GM19468 (cell line): ENCODE results near the gene C22orf31.
"Not testable (repeated sequence)": the region's sequence is repeated elsewhere in the genome, so short reads cannot be mapped to it uniquely, and the experiment has no call there.

Experiments used
- ATAC-seq: cut with Tn5 transposase; IDR thresholded peaks from one replicate; pipeline ENCODE4 v1.9.1; 2021; ENCODE audit warnings: mild to moderate bottlenecking, moderate library complexity, moderate number of reproducible peaks; ENCODE audit not compliant: unreplicated experiment; ENCODE audit errors: extremely low read depth

Gene C22orf31

GRCh38 chr22:29061773-29062172, at the start of gene C22orf31:
C22orf31 (minus strand) TSS chr22:29061831; CDS start chr22:29061792, 39 bp downstream.
- ATAC-seq: no peak

- ATAC-seq: no peak
Measured at GRCh38 chr22:29110946-29111345, 49.3 kb upstream of the C22orf31 start.

DNA sequence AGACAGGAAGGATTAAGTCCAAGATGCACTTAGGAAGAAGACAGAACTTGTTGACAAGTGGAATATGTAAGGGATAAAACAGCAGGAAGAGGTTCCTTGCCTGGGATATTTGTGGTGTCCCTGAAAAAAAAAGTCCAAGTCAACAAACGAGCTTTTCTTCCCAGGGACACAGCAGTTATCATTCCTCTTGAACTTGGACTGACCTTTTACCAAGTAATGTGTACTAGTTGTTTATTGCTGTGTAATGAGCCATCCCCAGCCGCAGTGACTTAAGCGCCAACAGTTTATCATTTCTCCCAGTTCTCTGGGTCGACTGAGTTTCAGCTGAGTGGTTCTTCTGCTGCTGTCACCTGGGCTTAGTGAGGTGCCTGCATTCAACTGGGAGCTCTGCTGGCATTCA, 48.2 kb upstream of the C22orf31 start:
- no peak for ATAC-seq

DNA sequence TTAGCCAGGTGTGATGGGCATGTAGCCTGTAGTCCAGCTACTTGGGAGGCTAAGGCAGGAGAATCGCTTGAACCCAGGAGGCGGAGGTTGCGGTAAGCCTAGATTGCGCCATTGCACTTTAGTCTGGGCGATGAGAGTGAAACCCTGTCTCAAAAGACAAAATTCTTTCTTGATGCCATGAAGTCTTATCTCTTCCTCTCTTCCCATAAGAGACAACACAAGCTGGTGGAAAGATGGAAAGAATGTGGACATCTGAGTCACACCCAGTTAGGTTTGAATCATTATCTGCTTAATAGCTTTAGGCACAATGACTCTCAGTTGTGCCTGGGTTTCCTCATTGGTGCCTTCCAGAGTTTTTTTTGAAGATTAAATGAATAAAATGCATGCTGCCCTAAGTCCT, 46.5 kb upstream of the C22orf31 start:
- no peak for ATAC-seq

DNA sequence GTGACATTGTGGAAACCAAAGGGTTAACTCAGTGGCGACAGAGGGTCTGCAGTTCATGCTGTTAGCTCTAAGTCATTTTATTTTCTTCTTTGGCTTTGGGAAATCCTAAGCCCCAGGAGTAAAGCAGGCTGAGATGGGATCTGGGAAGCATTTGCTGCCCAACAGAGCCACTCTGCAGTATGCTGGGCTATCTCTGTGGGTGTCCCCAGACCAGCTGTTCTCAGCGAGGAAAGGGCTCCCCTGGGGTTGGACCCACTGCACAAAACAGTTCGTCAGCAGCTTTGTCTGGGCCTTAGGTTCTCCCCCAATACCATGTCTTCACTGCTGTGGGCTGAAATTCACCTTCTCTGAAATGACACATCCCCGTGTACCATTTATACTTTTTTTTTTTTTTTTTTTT, 45.2 kb upstream of the C22orf31 start:
- ATAC-seq: no peak

DNA sequence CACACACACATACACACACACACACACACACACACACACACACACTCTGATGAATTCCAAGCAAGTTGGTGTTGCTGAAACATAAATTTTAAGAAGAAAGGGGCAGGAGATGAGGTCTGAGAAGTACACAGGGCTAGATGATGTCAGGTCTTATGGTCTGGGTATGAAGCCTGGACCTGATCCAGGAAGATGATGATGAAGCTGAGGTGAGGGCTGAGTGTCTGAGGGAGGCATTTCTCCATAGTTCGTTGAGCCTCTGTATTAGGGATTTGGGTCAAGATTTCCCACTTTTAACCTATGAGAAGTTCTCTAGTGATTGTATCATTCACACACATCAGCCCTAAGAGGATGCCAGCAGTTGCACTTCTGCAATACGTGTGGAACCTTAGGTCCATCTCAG, 43.8 kb upstream of the C22orf31 start:
- ATAC-seq: no peak

GRCh38 chr22:29103121-29103520, 41.5 kb upstream of the C22orf31 start:
- no peak for ATAC-seq

- no peak for ATAC-seq
Measured at GRCh38 chr22:29102300-29102699, 40.7 kb upstream of the C22orf31 start.

GRCh38 chr22:29098296-29098695, 36.7 kb upstream of the C22orf31 start:
- ATAC-seq: no peak

DNA sequence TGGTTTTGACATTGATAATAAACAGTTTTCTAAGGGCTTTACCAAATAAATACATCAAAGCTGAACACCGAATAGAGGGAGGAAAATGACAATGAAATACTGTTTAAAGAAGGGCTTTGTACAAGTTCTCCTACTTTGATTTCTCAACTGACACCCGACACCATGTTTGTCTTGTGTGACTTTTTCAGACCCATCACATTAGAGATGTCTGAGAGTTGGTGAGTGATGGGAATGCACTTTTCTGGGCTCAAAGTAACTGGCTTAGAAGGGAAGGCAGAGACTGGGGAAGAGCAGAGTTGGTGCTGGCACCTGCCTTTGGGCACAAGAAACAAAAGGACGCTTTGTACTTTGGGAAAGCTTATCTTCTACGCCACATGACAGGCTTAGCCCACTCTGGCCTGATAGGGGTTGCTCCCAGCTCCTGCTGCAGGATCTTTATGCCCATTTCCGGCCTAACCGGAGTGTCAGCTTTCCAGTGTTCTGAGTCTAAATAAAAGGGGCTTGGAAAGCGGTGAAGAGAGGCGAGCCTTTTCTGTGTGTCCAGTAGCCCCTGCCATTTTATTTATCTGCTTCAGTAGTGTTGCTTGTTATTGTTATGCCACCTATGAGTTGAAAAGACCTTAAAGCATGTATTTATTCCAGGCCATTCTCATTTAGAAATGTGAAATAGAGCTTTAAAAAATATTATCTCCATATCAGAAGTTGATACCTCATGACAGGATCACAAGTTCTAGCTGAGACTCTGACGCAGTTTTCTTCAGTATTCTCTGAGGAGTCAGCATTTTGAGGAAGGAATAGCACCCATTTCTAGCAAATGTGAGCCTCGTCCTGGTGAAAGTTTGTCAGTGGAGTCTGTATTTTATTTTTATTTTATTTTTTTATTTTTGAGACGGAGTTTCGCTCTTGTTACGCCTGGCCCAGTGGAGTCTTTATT, 35.4 kb upstream of the C22orf31 start:
- no peak for ATAC-seq

DNA sequence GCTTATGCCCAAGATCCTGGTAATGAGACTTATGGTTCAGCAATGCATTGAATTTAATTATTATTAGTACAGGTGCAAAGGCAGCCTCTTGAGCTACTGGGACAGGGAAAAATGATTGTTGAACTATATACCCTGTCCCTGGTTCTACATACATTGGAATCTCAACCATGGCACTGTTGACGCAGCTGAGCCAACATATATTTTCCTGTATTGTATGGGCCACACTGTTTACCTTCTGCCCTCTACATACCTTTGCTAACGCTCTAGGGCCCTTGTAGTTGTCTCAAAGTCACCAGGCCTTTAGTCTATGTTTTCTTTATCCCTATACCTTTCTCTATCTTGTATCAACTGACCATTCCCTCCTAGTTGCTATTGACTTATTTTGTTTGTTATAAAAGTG, 33.8 kb upstream of the C22orf31 start:
- ATAC-seq: no peak

- no peak for ATAC-seq
Measured at GRCh38 chr22:29093501-29094300, 32.1 kb upstream of the C22orf31 start.

DNA sequence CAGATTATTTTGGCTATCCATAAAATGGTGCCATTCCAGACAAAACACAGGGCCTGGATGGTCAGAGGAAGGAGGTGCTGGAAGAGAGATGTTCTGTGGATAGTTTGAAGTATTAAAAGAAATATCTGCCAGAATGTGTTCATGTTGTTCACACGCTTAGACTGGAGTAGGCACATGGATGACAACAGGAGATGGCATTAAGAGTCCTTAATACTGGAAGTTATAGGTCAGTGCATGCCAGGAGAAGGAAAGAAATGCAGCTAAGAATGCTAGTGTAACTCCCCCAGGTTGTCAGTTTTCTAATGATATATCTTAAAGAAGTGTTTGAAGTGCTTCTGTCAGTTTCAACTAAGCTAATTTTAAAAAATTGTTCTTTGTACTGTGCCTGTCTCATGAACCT, 31.4 kb upstream of the C22orf31 start:
- no peak for ATAC-seq

- ATAC-seq: no peak
Measured at GRCh38 chr22:29092243-29092642, 30.6 kb upstream of the C22orf31 start.

GRCh38 chr22:29090039-29090438, 28.4 kb upstream of the C22orf31 start:
- ATAC-seq: no peak

GRCh38 chr22:29089507-29089906, 27.9 kb upstream of the C22orf31 start:
- ATAC-seq: no peak

GRCh38 chr22:29088809-29089208, 27.2 kb upstream of the C22orf31 start:
- no peak for ATAC-seq

- no peak for ATAC-seq
Measured at GRCh38 chr22:29087012-29087411, 25.4 kb upstream of the C22orf31 start.

DNA sequence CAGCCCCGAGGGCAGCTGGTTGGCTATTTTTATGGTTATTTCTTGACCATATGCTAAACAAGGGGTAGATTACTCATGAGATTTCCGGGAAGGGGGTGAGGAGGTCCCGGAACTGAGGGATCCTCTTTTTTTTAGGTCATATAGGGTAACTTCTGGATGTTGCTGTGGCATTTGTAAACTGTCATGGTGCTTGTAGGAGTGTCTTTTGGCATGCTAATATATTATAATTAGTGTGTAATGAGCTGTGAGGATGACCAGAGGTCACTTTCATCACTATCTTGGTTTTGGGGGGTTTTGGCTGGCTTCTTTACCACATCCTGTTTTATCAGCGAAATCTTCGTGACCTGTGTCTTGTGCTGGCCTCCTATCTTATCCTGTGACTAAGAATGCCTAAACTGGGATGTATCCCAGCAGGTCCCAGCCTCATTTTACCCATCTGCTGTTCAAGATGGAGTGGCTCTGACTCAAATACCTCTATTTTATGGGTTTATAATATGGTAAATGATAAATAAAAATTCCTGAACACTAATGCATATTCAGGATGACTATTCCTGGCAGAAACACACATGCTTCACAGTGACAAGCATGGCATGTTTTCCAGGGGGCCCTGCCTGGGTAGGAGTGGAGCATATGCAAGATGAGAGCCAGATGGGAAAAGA, 22.4 kb upstream of the C22orf31 start:
- no peak for ATAC-seq

DNA sequence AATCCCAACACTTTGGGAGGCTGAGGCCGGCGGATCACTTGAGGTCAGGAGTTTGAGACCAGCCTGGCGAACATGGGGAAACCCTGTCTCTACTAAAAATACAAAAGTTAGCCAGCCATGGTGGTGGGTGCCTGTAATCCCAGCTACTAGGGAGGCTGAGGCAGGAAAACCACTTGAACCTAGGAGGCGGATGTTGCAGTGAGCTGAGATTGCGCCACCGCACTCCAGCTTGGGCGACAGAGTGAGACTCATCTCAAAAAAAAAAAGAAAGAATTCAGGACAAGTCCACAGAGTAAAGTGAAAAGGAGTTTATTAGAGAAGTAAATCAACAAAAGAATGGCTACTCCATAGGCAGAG, 21.9 kb upstream of the C22orf31 start:
- ATAC-seq: not testable (repeated sequence)
